ENCODE measurements around the gene FLT1.

DNA sequence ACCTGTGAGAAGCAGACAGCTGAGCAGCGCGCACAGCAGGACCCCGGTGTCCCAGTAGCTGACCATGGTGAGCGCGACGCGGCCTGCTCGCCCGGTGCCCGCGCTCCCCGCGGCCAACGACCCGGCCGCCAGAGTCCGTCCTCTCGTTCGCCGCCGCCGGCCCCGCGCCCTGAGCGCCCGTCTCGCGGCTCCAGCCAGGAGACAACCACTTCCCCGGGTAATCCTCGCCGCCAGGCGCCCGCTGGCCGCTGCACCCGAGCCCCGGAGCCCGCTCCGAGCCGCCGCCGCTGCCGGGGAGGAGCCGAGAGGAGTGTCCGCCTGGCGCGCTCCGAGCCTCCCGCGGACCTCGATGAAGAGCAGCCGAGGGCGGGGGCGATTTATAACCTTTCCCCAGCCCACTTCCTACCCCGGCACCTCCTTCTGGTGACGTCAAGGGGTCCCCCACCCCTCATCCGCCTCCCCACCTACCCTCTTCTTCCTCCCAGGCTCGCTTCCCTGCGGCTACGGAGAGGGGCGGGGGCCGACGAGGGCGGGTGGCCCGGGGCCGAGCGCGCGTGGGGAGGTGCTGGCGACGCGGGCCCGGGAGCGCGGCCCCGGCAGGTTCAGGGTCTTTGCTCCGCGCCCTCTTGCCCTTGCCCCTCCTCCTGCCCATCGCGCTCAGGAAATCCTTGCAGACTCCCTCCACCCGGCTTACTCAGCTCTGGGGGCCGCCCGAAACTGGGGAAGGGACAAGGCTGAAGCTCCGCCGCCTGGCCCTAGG, at the start of gene FLT1:
- TF ChIP-seq EZH2phosphoT487 (IDR thresholded peaks at IDR 0.05; ENCODE audit: borderline replicate concordance, low read depth, low read length) = no peak
- TF ChIP-seq CTCF (conservative IDR thresholded peaks at IDR 0.05; ENCODE audit: low read length) = no peak

Data from OCI-LY7 (cell line).